Naive B cell (primary cell): Measurements from ENCODE around the gene ENAH. TPM values are rescaled to one million over a fixed set of nuclear protein-coding genes. Genes with fewer than 3 reads are reported as not detected.
"Not testable (repeated sequence)": the region's sequence is repeated elsewhere in the genome, so short reads cannot be mapped to it uniquely, and the experiment has no call there.

Source experiments
- ATAC-seq, 2 donors: fragments of 150-1000 bp; cut with Tn5 transposase; 2 replicates each; pipeline ENCODE4 v1.10.0; 2021; ENCODE audit warnings: low read depth in 2 of 2, mild to moderate bottlenecking in 2 of 2, moderate library complexity in 2 of 2
- DNase-seq: peaks from one replicate; pipeline ENCODE4 v3.0.0; 2022
- H3K27ac Mint-ChIP-seq, 6 donors: one replicate each; pipeline ENCODE4 v1.8.0; 2020 to 2022; ENCODE audit warnings: mild to moderate bottlenecking in 6 of 6, mixed read lengths in 6 of 6, moderate library complexity in 5 of 6, inconsistent platforms in 2 of 6
- H3K27me3 Mint-ChIP-seq, 3 donors: one replicate each; pipeline ENCODE4 v1.8.0; 2021 to 2022; ENCODE audit warnings: mixed read lengths in 3 of 3, mild to moderate bottlenecking in 1 of 3
- H3K36me3 Mint-ChIP-seq, 2 donors: one replicate each; pipeline ENCODE4 v1.8.0; 2020 to 2022; ENCODE audit warnings: mixed read lengths in 2 of 2, inconsistent platforms in 1 of 2, mild to moderate bottlenecking in 1 of 2
- H3K4me1 Mint-ChIP-seq, 3 donors: one replicate each; pipeline ENCODE4 v1.8.0; 2020 to 2022; ENCODE audit warnings: mixed read lengths in 3 of 3, inconsistent platforms in 1 of 3, mild to moderate bottlenecking in 1 of 3, moderate library complexity in 1 of 3
- H3K4me3 Mint-ChIP-seq, 8 donors: one replicate each; pipeline ENCODE4 v1.8.0; 2020 to 2022; ENCODE audit warnings: mild to moderate bottlenecking in 8 of 8, mixed read lengths in 8 of 8, moderate library complexity in 8 of 8, inconsistent platforms in 2 of 8
- H3K9me3 Mint-ChIP-seq, 7 donors: one replicate each; pipeline ENCODE4 v1.8.0; 2020 to 2022; ENCODE audit warnings: mixed read lengths in 7 of 7, mild to moderate bottlenecking in 5 of 7, inconsistent platforms in 2 of 7, moderate library complexity in 1 of 7
- polyA plus RNA-seq, 6 donors: library from polyadenylated mRNA; unstranded; fragments of 300-500 nt; fragmentation: Illumina TruSeq; gene quantifications; one replicate each; pipeline ENCODE4 v1.2.3, GENCODE V29; 2021; ENCODE audit warnings: low read depth in 6 of 6

ENAH gene
- polyA plus RNA-seq, 6 donors from 2014 or later: 0.23 to 3.6 (median 2.0) TPM

DNA sequence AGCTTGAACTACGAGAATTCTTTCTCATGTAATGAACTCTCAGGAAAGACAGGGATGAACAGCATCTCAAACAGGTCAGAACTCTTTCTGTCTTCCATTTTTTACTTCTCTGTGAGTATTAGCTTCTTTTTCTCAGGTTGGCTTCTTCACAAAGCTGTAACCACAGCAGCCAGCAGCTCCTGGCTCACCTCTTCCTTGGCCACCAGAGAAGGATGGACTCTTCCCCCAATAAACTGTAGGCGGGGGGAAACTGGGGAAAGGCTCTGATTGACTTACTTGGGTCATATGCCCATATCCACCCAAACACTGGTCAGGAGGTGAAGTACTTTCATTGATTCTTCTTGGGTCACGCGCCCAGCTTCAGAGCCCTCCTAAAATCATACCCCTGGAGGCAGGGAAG is 14.4 kb upstream of the ENAH start:
- DNase-seq (no peak), ATAC-seq (no peak)
- H3K9me3 Mint-ChIP-seq: no peaks in the 10 kb centered on the region
- H3K27me3 Mint-ChIP-seq: no peaks in the 10 kb centered on the region
- no peak overlapping the region for H3K4me3 Mint-ChIP-seq
- peak overlapping the region in 1 of 6 donors; percentile 61 for H3K27ac Mint-ChIP-seq
- H3K36me3 Mint-ChIP-seq: no peaks in the 10 kb centered on the region
- peaks cover 10 to 14% (median 12%) of the 10 kb centered on the region in 3 donors for H3K4me1 Mint-ChIP-seq

- H3K4me1 Mint-ChIP-seq: peaks cover 17 to 21% (median 19%) of the 10 kb centered on the region in 3 donors
- H3K36me3 Mint-ChIP-seq: no peaks in the 10 kb centered on the region
- DNase-seq (no peak), ATAC-seq (no peak)
- H3K9me3 Mint-ChIP-seq: no peaks in the 10 kb centered on the region
- H3K27ac Mint-ChIP-seq: peak overlapping the region in 3 of 6 donors; percentile 34 to 70 (median 63)
- no peaks in the 10 kb centered on the region for H3K27me3 Mint-ChIP-seq
- no peak overlapping the region for H3K4me3 Mint-ChIP-seq
Observed at GRCh38 chr1:225666495-225666894, 13.6 kb upstream of the ENAH start.

DNA sequence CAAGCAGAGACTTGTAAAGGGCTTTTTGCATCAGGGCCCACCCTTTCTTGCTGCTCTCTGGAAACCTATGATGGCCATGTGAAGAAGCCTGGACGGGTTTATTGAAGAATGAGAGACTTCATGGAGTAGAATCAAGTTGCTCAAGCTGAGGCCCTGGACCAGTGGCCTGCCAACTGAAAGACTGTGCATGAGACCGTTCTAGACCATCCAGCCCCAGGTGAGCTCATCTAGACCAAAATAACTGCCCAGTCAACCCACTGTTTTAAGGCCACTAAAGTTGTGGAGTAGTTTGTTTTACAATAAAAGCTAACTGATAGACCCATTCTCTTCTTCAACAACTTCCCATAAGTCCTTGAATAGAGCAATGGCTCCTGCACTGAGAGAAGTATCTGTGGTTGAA is 11.8 kb upstream of the ENAH start:
- H3K9me3 Mint-ChIP-seq: no peaks in the 10 kb centered on the region
- ATAC-seq (no peak), DNase-seq (no peak)
- no peaks in the 10 kb centered on the region for H3K36me3 Mint-ChIP-seq
- H3K4me3 Mint-ChIP-seq: peak overlapping the region in 1 of 8 donors; percentile 23
- peaks cover 20 to 36% (median 29%) of the 10 kb centered on the region in 3 donors for H3K4me1 Mint-ChIP-seq
- H3K27ac Mint-ChIP-seq: peak overlapping the region in 2 of 6 donors; percentile 62 to 88
- no peaks in the 10 kb centered on the region for H3K27me3 Mint-ChIP-seq

GRCh38 chr1:225662155-225662554 is 9.2 kb upstream of the ENAH start:
- Mint-ChIP-seq H3K36me3 (no peaks in the 10 kb centered on the region), H3K4me1 (peaks cover 28 to 48% (median 48%) of the 10 kb centered on the region in 3 donors), H3K27me3 (no peaks in the 10 kb centered on the region), H3K9me3 (no peaks in the 10 kb centered on the region), H3K4me3 (peak overlapping the region in 2 of 8 donors; percentile 10 to 42), H3K27ac (peak overlapping the region in 4 of 6 donors; percentile 1 to 44 (median 22))
- ATAC-seq (no peak), DNase-seq (no peak)

DNA sequence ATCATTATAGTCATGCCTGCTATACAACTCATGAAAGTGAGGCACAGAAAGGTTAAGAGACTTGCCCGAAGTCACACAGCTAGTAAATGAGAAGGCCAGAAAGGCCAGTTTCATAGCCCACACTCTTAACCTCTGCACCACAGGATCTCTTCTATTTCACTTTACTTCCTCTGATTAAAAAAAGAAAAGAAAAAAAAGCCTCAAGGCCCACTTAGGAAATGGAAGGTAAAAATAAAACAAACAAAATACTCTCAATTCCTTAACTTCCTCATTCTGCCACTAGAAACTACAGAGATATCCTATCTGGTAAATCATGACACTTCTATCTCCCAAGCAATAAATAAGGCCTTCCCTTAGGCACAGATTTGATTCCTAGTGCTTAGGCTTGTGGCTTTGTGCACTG is 7.6 kb upstream of the ENAH start:
- Mint-ChIP-seq H3K27me3 (no peaks in the 10 kb centered on the region), H3K4me1 (peaks cover 28 to 50% (median 48%) of the 10 kb centered on the region in 3 donors), H3K27ac (peak overlapping the region; percentile 1 to 88 (median 31)), H3K4me3 (peak overlapping the region; percentile 20 to 81 (median 68)), H3K36me3 (no peaks in the 10 kb centered on the region), H3K9me3 (no peaks in the 10 kb centered on the region)
- ATAC-seq (peak; percentile 86 to 88), DNase-seq (peak; percentile 47)

- Mint-ChIP-seq H3K4me1 (peaks cover 28 to 52% (median 48%) of the 10 kb centered on the region in 3 donors), H3K9me3 (no peaks in the 10 kb centered on the region), H3K36me3 (no peaks in the 10 kb centered on the region), H3K27ac (peak overlapping the region in 2 of 6 donors; percentile 6 to 79), H3K4me3 (no peak overlapping the region), H3K27me3 (no peaks in the 10 kb centered on the region)
- no peak for ATAC-seq
- no peak for DNase-seq
Observed at GRCh38 chr1:225658041-225658440, 5.1 kb upstream of the ENAH start.

DNA sequence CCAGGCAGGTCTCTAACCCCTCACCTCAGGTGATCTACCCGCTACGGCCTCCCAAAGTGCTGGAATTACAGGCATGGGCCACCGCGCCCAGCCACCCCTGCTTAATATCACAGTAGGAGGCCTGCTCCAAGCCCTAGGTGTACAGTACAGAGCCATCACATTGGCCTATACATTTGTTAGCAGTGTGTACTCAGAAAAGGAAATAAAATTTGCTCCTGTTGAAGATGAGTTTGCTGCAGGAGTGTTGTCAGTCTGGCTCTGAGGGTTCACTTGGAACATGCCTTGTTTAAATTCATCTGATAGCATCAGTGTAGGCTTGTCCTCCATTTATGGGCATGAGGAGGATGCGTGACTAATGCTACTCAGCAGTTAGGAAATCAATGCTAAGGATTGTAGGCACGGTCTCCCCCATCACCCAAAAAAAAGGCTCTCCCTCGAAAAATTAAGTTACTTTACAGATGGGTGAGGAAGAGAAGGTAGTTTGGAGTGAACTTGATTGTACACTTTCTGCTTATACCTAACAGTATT is 4.6 kb upstream of the ENAH start:
- H3K27ac Mint-ChIP-seq: peak overlapping the region in 2 of 6 donors; percentile 6 to 19
- peaks cover 27 to 51% (median 47%) of the 10 kb centered on the region in 3 donors for H3K4me1 Mint-ChIP-seq
- H3K4me3 Mint-ChIP-seq: no peak overlapping the region

GRCh38 chr1:225656259-225656655 is 3.3 kb upstream of the ENAH start:
- DNase-seq, ATAC-seq, H3K9me3 Mint-ChIP-seq, H3K27me3 Mint-ChIP-seq: not testable (repeated sequence)
- H3K36me3 Mint-ChIP-seq: peaks cover 0 to 10% of the 10 kb centered on the region in 2 donors
- H3K4me3 Mint-ChIP-seq: peak overlapping the region in 1 of 8 donors; percentile 84
- H3K27ac Mint-ChIP-seq: peak overlapping the region in 2 of 6 donors; percentile 4 to 22
- H3K4me1 Mint-ChIP-seq: peaks cover 29 to 50% (median 46%) of the 10 kb centered on the region in 3 donors

More for the DNA sequence above, 4.6 kb upstream of the ENAH start:
- peaks cover 0 to 2% of the 10 kb centered on the region in 2 donors for H3K36me3 Mint-ChIP-seq
- no peaks in the 10 kb centered on the region for H3K27me3 Mint-ChIP-seq
- no peak for DNase-seq
- H3K9me3 Mint-ChIP-seq: no peaks in the 10 kb centered on the region
- ATAC-seq: no peak

DNA sequence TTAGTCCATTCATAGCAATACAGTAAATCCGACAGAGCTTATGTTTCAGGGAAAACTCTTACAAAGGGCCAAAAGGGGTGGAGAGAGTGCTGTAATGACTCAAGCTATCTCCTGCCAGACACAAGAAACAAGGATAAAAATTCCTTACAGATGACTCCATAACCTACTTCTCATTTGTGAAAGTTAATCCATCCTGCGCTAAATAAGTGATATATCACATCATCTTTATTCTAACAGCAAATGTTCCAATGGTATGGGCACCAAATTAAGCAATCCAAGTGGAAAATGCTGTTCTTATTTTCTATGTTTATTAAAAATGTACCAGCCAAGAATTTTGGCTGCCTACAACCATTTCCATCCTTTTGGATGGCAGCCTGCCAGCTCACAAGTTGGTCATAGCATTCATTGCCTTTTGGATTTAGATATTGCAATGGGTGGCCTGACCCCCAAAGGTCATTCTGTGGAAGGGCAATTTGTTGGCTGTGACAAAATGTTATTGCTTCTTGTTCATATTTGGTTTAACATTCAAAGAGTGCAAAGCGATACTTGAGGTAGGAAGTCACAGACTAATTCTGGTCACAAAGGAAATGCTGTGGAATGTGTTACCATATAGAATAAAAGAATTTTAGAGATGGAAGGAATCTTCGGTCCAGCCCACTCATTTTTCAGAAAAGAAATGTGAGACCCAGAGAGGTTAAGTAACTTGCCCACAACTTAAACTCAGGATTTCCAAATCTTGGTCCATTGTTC is 2.8 kb upstream of the ENAH start:
- no peak for DNase-seq
- no peak for ATAC-seq
- Mint-ChIP-seq H3K36me3 (peaks cover 0 to 10% of the 10 kb centered on the region in 2 donors), H3K27ac (peak overlapping the region in 3 of 6 donors; percentile 4 to 65 (median 22)), H3K27me3 (no peaks in the 10 kb centered on the region), H3K4me3 (peak overlapping the region in 3 of 8 donors; percentile 7 to 84 (median 74)), H3K9me3 (no peaks in the 10 kb centered on the region), H3K4me1 (peaks cover 25 to 47% (median 41%) of the 10 kb centered on the region in 3 donors)

GRCh38 chr1:225654688-225655508 is 2.0 kb upstream of the ENAH start:
- DNase-seq: no peak
- H3K36me3 Mint-ChIP-seq: peaks cover 0 to 10% of the 10 kb centered on the region in 2 donors
- no peaks in the 10 kb centered on the region for H3K27me3 Mint-ChIP-seq
- peak overlapping the region in 7 of 8 donors; percentile 22 to 97 (median 88) for H3K4me3 Mint-ChIP-seq
- H3K4me1 Mint-ChIP-seq: peaks cover 20 to 42% (median 37%) of the 10 kb centered on the region in 3 donors
- no peak overlapping the region for H3K27ac Mint-ChIP-seq
- no peak for ATAC-seq
- no peaks in the 10 kb centered on the region for H3K9me3 Mint-ChIP-seq

GRCh38 chr1:225654277-225654597 is 1.3 kb upstream of the ENAH start:
- no peaks in the 10 kb centered on the region for H3K27me3 Mint-ChIP-seq
- no peak for ATAC-seq
- H3K4me3 Mint-ChIP-seq: peak overlapping the region; percentile 84 to 97 (median 92)
- H3K9me3 Mint-ChIP-seq: no peaks in the 10 kb centered on the region
- H3K27ac Mint-ChIP-seq: peak overlapping the region in 2 of 6 donors; percentile 73 to 86
- H3K36me3 Mint-ChIP-seq: peaks cover 0 to 10% of the 10 kb centered on the region in 2 donors
- peaks cover 20 to 41% (median 37%) of the 10 kb centered on the region in 3 donors for H3K4me1 Mint-ChIP-seq
- DNase-seq: no peak

- no peaks in the 10 kb centered on the region for H3K27me3 Mint-ChIP-seq
- DNase-seq (peak; percentile 19), ATAC-seq (peak; percentile 35 to 51)
- no peaks in the 10 kb centered on the region for H3K9me3 Mint-ChIP-seq
- peak overlapping the region; percentile 84 to 97 (median 92) for H3K4me3 Mint-ChIP-seq
- peaks cover 0 to 10% of the 10 kb centered on the region in 2 donors for H3K36me3 Mint-ChIP-seq
- peak overlapping the region; percentile 42 to 94 (median 80) for H3K27ac Mint-ChIP-seq
- peaks cover 16 to 37% (median 31%) of the 10 kb centered on the region in 3 donors for H3K4me1 Mint-ChIP-seq
Observed at GRCh38 chr1:225653463-225654276, 747 bp upstream of the ENAH start.
